Mesenchymal stem cell (in vitro differentiated cells and primary cell): ENCODE data around the gene ATP2B3.

ENCODE experiments used
- DNase-seq: peaks from one replicate; pipeline ENCODE4 v3.0.0-alpha.2; 2013
- H2AFZ ChIP-seq: one replicate; pipeline ENCODE4 v1.6.1; 2013; ENCODE audit warnings: low read depth, mild to moderate bottlenecking, control low read depth, inconsistent platforms, low read length, moderate library complexity
- H2AK5ac ChIP-seq: 2 replicates; pipeline ENCODE4 v1.6.1; 2013; ENCODE audit warnings: low read length, moderate library complexity, mild to moderate bottlenecking, inconsistent platforms; ENCODE audit not compliant: severe bottlenecking
- H2BK120ac ChIP-seq: one replicate; pipeline ENCODE4 v1.6.1; 2013; ENCODE audit warnings: low read depth, mild to moderate bottlenecking, inconsistent platforms, low read length, moderate library complexity
- H2BK12ac ChIP-seq, 2 experiments: one replicate each; pipeline ENCODE4 v1.6.1; 2013; ENCODE audit warnings: inconsistent platforms in 2 of 2, low read length in 2 of 2, mild to moderate bottlenecking in 2 of 2, moderate library complexity in 2 of 2, control low read depth in 1 of 2
- H2BK15ac ChIP-seq: one replicate; pipeline ENCODE4 v1.6.1; 2013; ENCODE audit warnings: mild to moderate bottlenecking, low read depth, inconsistent platforms; ENCODE audit not compliant: poor library complexity, severe bottlenecking
- H2BK5ac ChIP-seq: 2 replicates; pipeline ENCODE4 v1.6.1; 2013; ENCODE audit warnings: low read depth, mild to moderate bottlenecking, low read length, control low read depth, inconsistent platforms; ENCODE audit not compliant: poor library complexity, severe bottlenecking
- H3K14ac ChIP-seq, 2 experiments: one replicate each; pipeline ENCODE4 v1.6.1; 2013; ENCODE audit warnings: inconsistent platforms in 2 of 2, low read length in 2 of 2, control low read depth in 1 of 2, mild to moderate bottlenecking in 1 of 2, moderate library complexity in 1 of 2
- H3K18ac ChIP-seq, 2 experiments: one replicate each; pipeline ENCODE4 v1.6.1; 2013; ENCODE audit warnings: inconsistent platforms in 2 of 2, low read length in 2 of 2, control low read depth in 1 of 2, low read depth in 1 of 2, mild to moderate bottlenecking in 1 of 2
- H3K23ac ChIP-seq, 2 experiments: one replicate each; pipeline ENCODE4 v1.6.1; 2013; ENCODE audit warnings: inconsistent platforms in 2 of 2, low read length in 2 of 2, mild to moderate bottlenecking in 2 of 2, moderate library complexity in 2 of 2, control low read depth in 1 of 2
- H3K27ac ChIP-seq: 2 replicates; pipeline ENCODE4 v1.5.1; 2013; ENCODE audit warnings: mild to moderate bottlenecking, moderate library complexity, low read length, control low read depth, inconsistent platforms; ENCODE audit not compliant: poor library complexity, severe bottlenecking
- H3K27me3 ChIP-seq, 2 experiments: 2 replicates each; pipeline versions ENCODE4 v1.6.1 to v1.7.0; 2013; ENCODE audit warnings: low read length in 2 of 2, mild to moderate bottlenecking in 2 of 2, moderate library complexity in 2 of 2, control low read depth in 1 of 2, inconsistent platforms in 1 of 2; ENCODE audit not compliant: control insufficient read depth in 1 of 2, insufficient read depth in 1 of 2
- H3K36me3 ChIP-seq, 2 experiments: 2 replicates each; pipeline versions ENCODE4 v1.6.1 to v1.7.0; 2013; ENCODE audit warnings: low read length in 2 of 2, control low read depth in 1 of 2, inconsistent platforms in 1 of 2, low read depth in 1 of 2, mild to moderate bottlenecking in 1 of 2; ENCODE audit not compliant: insufficient read depth in 2 of 2, control insufficient read depth in 1 of 2
- H3K4ac ChIP-seq, 2 experiments: one replicate each; pipeline ENCODE4 v1.6.1; 2013; ENCODE audit warnings: inconsistent platforms in 2 of 2, low read length in 2 of 2, mild to moderate bottlenecking in 2 of 2, moderate library complexity in 2 of 2, control low read depth in 1 of 2, low read depth in 1 of 2
- H3K4me1 ChIP-seq: 2 replicates; pipeline ENCODE4 v1.6.1; 2013; ENCODE audit warnings: low read depth, low read length, control low read depth; ENCODE audit not compliant: control insufficient read depth, insufficient read depth
- H3K4me2 ChIP-seq: 2 replicates; pipeline ENCODE4 v1.6.1; 2013; ENCODE audit warnings: low read length, mild to moderate bottlenecking, inconsistent platforms; ENCODE audit not compliant: poor library complexity, severe bottlenecking
- H3K4me3 ChIP-seq, 2 experiments: 2 replicates each; pipeline versions ENCODE4 v1.5.1 to v1.7.0; 2013; ENCODE audit warnings: low read length in 2 of 2, mild to moderate bottlenecking in 2 of 2, control low read depth in 1 of 2, low read depth in 1 of 2; ENCODE audit not compliant: insufficient read depth in 1 of 2
- H3K79me1 ChIP-seq: replicated peaks from 2 replicates; pipeline ENCODE4 v1.6.1; 2013; ENCODE audit warnings: mild to moderate bottlenecking, control low read depth, low read length, inconsistent platforms; ENCODE audit not compliant: poor library complexity, severe bottlenecking
- H3K9ac ChIP-seq: 2 replicates; pipeline ENCODE4 v1.7.0; 2013; ENCODE audit warnings: mild to moderate bottlenecking, low read length, moderate library complexity
- H3K9me3 ChIP-seq: 2 replicates; pipeline ENCODE4 v1.7.0; 2013; ENCODE audit warnings: mild to moderate bottlenecking, low read length; ENCODE audit not compliant: control insufficient read depth
- H4K8ac ChIP-seq: one replicate; pipeline ENCODE4 v1.6.1; 2013; ENCODE audit warnings: inconsistent platforms, mild to moderate bottlenecking, low read length, moderate library complexity
- H4K91ac ChIP-seq: one replicate; pipeline ENCODE4 v1.6.1; 2013; ENCODE audit warnings: mild to moderate bottlenecking, low read length, inconsistent platforms
- WGBS: methylation state at CpG from one replicate; pipeline ENCODE4 v1.1.7; 2013; ENCODE audit warnings: mixed read lengths; 5-methylcytosine and 5-hydroxymethylcytosine counted together

The ATP2B3 gene

DNA sequence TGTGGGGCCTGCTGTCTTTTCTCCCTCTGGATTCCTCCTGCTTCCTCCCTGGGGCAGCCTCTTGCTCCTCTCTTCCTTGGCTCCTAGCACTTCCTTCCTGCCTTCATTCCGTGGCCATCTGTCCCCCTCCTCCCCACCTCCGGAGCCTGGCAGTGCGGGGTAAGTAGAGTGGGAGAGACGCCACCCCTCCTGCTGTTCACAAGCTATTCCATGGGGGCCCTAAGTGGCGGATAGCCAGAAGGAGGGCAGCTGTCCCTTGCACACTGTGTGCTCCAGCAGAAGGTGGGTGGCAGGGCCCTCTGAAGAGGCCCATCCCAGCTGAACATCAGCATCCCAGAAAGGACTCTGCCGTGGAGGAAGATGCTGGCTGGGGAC is 54.1 kb downstream of the ATP2B3 start:
- Histone ChIP-seq H3K79me1 (no peaks in the 10 kb centered on the region), H3K36me3 (no peaks in the 10 kb centered on the region), H2BK15ac (no peak overlapping the region), H3K4me2 (no peak overlapping the region), H3K9ac (no peak overlapping the region), H4K91ac (no peak overlapping the region), H2AK5ac (no peak overlapping the region), H2BK12ac (no peak overlapping the region), H3K23ac (no peak overlapping the region), H3K4ac (no peak overlapping the region), H2BK5ac (no peak overlapping the region), H4K8ac (no peak overlapping the region), H2BK120ac (no peak overlapping the region), H3K27me3 (peaks cover 17 to 83% of the 10 kb centered on the region in 2 experiments), H3K4me1 (no peaks in the 10 kb centered on the region), H3K9me3 (peaks cover 4% of the 10 kb centered on the region), H3K14ac (no peak overlapping the region), H3K4me3 (no peak overlapping the region), H2AFZ (no peak overlapping the region), H3K18ac (no peak overlapping the region), H3K27ac (no peak overlapping the region)
- 80% methylated on average over 6 of the region's 6 CpGs for WGBS
- no peak for DNase-seq

DNA sequence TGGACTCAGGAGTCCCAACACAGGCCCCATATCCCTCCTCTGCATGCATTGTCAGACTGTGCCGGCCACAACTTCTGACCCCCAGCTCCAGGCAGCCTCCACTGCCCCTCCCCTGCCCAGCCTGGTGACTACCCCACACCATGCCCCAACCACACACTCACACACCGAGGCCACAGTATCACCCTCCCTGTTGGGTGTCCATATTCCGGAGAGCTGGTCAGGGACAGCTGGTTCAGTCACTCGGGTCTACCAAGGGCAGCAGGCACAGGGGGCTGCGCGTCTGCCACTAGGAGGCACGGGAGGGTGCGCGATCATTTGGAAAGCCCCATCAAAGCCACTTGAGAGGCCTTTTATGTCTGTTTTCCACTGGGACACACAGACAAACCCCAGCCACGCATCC is 55.2 kb downstream of the ATP2B3 start:
- Histone ChIP-seq H2BK120ac (no peak overlapping the region), H2AK5ac (no peak overlapping the region), H3K4me2 (no peak overlapping the region), H3K79me1 (no peaks in the 10 kb centered on the region), H3K27ac (no peak overlapping the region), H3K4me1 (no peaks in the 10 kb centered on the region), H3K4ac (no peak overlapping the region), H3K36me3 (no peaks in the 10 kb centered on the region), H3K23ac (no peak overlapping the region), H2BK15ac (no peak overlapping the region), H3K9me3 (peaks cover 4% of the 10 kb centered on the region), H3K14ac (no peak overlapping the region), H2BK5ac (no peak overlapping the region), H3K9ac (no peak overlapping the region), H4K8ac (no peak overlapping the region), H3K4me3 (no peak overlapping the region), H4K91ac (no peak overlapping the region), H2BK12ac (no peak overlapping the region), H3K18ac (no peak overlapping the region), H3K27me3 (peaks cover 17 to 85% of the 10 kb centered on the region in 2 experiments), H2AFZ (no peak overlapping the region)
- no peak for DNase-seq
- 92% methylated on average over 10 of the region's 10 CpGs for WGBS

DNA sequence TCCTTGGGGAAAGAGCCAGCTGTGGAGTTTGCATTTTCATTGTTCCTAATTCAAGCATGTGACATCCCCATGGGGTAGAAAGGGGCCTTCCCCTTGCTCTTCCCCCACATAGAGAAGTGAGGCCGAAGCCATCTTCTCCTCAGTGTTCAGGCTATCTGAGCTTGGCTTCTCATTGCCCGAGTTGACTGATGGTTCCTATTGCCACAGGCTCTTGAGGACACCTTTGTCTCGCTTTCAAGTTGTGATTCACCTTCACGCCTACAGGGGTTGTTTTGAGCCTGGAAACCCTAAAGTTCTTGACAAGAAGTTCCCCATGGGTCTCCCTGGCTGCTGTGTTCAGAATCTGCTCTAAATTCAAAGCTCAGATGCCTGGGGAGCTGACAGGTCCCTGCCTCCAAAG is 56.5 kb downstream of the ATP2B3 start:
- no peak overlapping the region for H3K18ac ChIP-seq
- H3K23ac ChIP-seq = no peak overlapping the region
- no peak overlapping the region for H2AFZ ChIP-seq
- no peak overlapping the region for H2BK12ac ChIP-seq
- H3K36me3 ChIP-seq = no peaks in the 10 kb centered on the region
- H3K27ac ChIP-seq = no peak overlapping the region
- 72% methylated on average over 4 of the region's 4 CpGs for WGBS
- peaks cover 9% of the 10 kb centered on the region for H3K4me1 ChIP-seq
- H3K14ac ChIP-seq = no peak overlapping the region
- no peak overlapping the region for H3K4me2 ChIP-seq
- H3K9me3 ChIP-seq = no peaks in the 10 kb centered on the region
- H3K79me1 ChIP-seq = no peaks in the 10 kb centered on the region
- H2AK5ac ChIP-seq = no peak overlapping the region
- no peak for DNase-seq
- H2BK120ac ChIP-seq = no peak overlapping the region
- H3K27me3 ChIP-seq = peaks cover 10 to 87% of the 10 kb centered on the region in 2 experiments
- H3K9ac ChIP-seq = no peak overlapping the region
- H4K91ac ChIP-seq = no peak overlapping the region
- H3K4ac ChIP-seq = no peak overlapping the region
- no peak overlapping the region for H2BK15ac ChIP-seq
- H4K8ac ChIP-seq = no peak overlapping the region
- no peak overlapping the region for H3K4me3 ChIP-seq
- H2BK5ac ChIP-seq = no peak overlapping the region

DNA sequence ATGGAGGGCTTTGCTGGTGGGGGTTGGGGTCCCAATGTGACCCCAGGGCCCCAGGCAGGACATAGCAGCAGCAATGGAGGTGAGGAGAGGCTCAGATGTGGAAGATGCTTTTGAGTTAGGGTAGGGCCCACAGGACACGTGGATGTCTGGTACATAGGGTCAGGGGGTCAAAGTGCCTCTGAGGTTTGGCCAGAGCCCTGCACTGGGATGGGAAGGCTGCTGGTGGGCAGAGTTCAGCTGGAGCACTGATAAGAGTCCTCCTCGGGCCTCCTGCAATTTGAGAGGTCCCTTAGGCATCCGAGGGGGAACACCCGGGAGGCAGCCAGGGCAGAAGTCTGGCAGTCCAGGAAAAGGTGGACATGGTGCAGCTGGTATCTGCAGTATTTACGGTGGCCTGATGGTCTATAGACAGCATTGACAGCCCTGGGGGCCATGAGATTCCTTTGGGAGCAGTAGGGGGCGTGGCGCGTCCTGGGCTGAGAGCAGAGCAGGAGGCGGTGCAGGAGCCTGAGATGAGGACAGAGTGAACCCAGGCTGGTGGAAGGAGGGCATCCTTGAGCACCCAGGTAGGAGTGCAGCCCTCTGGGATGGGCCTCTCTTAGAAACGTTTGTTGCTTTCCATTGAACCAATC is 58.9 kb downstream of the ATP2B3 start:
- 58% methylated on average over 8 of the region's 10 CpGs for WGBS
- Histone ChIP-seq H3K4me1 (peaks cover 10% of the 10 kb centered on the region), H3K4ac (no peak overlapping the region), H4K8ac (no peak overlapping the region), H3K23ac (no peak overlapping the region), H3K9ac (no peak overlapping the region), H3K27ac (no peak overlapping the region), H3K4me2 (no peak overlapping the region), H2BK5ac (no peak overlapping the region), H2BK12ac (no peak overlapping the region), H3K36me3 (no peaks in the 10 kb centered on the region), H3K79me1 (no peaks in the 10 kb centered on the region), H2AK5ac (no peak overlapping the region), H3K4me3 (peak overlapping the region in 1 of 2 experiments; percentile 28), H3K27me3 (peaks cover 10 to 93% of the 10 kb centered on the region in 2 experiments), H4K91ac (no peak overlapping the region), H3K18ac (no peak overlapping the region), H2BK120ac (no peak overlapping the region), H3K9me3 (no peaks in the 10 kb centered on the region), H3K14ac (no peak overlapping the region), H2AFZ (no peak overlapping the region), H2BK15ac (no peak overlapping the region)
- no peak for DNase-seq
